SIG-M5 treated with dmso at 0.1 percent for 504 hours (cell line): ENCODE results near the gene RBMS3.
"Not testable (repeated sequence)": the region's sequence is repeated elsewhere in the genome, so short reads cannot be mapped to it uniquely, and the experiment has no call there.

ENCODE experiments used
- DNase-seq: peaks from one replicate; lab custom pipeline; 2025; ENCODE audit not compliant: unreplicated experiment; lab: John Stamatoyannopoulos, UW

RBMS3 gene

GRCh38 chr3:29649815-29650547 lies 369.1 kb downstream of the RBMS3 start:
- peak; percentile 66 for DNase-seq

- DNase-seq: no peak
Observed at GRCh38 chr3:29653680-29654079, 372.8 kb downstream of the RBMS3 start.

- no peak for DNase-seq
Observed at GRCh38 chr3:29655015-29655747, 374.3 kb downstream of the RBMS3 start.

- DNase-seq: no peak
Observed at GRCh38 chr3:29665688-29666087, 384.8 kb downstream of the RBMS3 start.

- no peak for DNase-seq
Observed at GRCh38 chr3:29668233-29668632, 387.4 kb downstream of the RBMS3 start.

GRCh38 chr3:29668728-29669127 lies 387.9 kb downstream of the RBMS3 start:
- DNase-seq: no peak

GRCh38 chr3:29670476-29670875 lies 389.6 kb downstream of the RBMS3 start:
- DNase-seq: not testable (repeated sequence)

GRCh38 chr3:29677421-29677820 lies 396.6 kb downstream of the RBMS3 start:
- DNase-seq: no peak

- no peak for DNase-seq
Observed at GRCh38 chr3:29679944-29680343, 399.1 kb downstream of the RBMS3 start.

- DNase-seq: no peak
Observed at GRCh38 chr3:29683018-29683993, 402.4 kb downstream of the RBMS3 start.

GRCh38 chr3:29686889-29687592 lies 406.2 kb downstream of the RBMS3 start:
- DNase-seq: no peak

- DNase-seq: no peak
Observed at GRCh38 chr3:29690686-29691353, 409.9 kb downstream of the RBMS3 start.

GRCh38 chr3:29693863-29694262 lies 413.0 kb downstream of the RBMS3 start:
- no peak for DNase-seq

- DNase-seq: no peak
Observed at GRCh38 chr3:29694331-29694730, 413.5 kb downstream of the RBMS3 start.

GRCh38 chr3:29694783-29695182 lies 413.9 kb downstream of the RBMS3 start:
- DNase-seq: no peak

GRCh38 chr3:29695201-29695600 lies 414.3 kb downstream of the RBMS3 start:
- no peak for DNase-seq

GRCh38 chr3:29695643-29696198 lies 414.9 kb downstream of the RBMS3 start:
- peak; percentile 2 for DNase-seq

- DNase-seq: no peak
Observed at GRCh38 chr3:29696311-29696710, 415.4 kb downstream of the RBMS3 start.

GRCh38 chr3:29697989-29698388 lies 417.1 kb downstream of the RBMS3 start:
- DNase-seq: no peak

GRCh38 chr3:29700256-29700655 lies 419.4 kb downstream of the RBMS3 start:
- no peak for DNase-seq
